Mammary epithelial cell (primary cell): ENCODE results near the gene CROT.

Source experiments
- EZH2 ChIP-seq: IDR thresholded peaks from 2 replicates; pipeline ENCODE4 v1.6.1; 2012; ENCODE audit warnings: low read length, inconsistent platforms, borderline replicate concordance
- TF ChIP-seq, protein P1 (sequence below), 2 donors: IDR thresholded peaks in 1 of 2; conservative IDR thresholded peaks in 1 of 2; 2 replicates each; pipeline ENCODE4 v1.5.1; 2011 to 2012; ENCODE audit warnings: inconsistent platforms in 2 of 2, low read length in 2 of 2, mild to moderate bottlenecking in 2 of 2, control low read depth in 1 of 2, low read depth in 1 of 2; ENCODE audit not compliant: insufficient read depth in 1 of 2; ENCODE audit errors: extremely low read depth in 1 of 2

DNA sequence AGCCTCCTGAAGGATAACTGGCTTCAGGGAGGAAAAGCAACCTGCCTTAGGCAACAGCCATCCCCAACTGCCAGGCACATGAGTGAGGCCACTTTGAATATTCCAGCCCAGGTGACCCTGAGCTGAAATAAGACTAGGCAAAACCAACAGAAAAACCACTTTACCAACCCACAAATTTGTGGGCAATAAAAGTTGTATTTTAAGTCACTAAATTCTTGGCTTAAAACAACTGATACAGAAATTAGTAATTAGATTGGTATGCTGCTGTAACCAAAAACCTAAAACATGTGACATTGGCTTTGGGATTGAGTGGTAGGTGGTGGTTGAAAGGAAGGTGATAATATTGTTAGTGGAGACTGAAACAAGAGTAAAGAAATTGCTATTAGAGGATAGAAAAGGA is 90.1 kb downstream of the CROT start:
- TF ChIP-seq, protein P1, sequence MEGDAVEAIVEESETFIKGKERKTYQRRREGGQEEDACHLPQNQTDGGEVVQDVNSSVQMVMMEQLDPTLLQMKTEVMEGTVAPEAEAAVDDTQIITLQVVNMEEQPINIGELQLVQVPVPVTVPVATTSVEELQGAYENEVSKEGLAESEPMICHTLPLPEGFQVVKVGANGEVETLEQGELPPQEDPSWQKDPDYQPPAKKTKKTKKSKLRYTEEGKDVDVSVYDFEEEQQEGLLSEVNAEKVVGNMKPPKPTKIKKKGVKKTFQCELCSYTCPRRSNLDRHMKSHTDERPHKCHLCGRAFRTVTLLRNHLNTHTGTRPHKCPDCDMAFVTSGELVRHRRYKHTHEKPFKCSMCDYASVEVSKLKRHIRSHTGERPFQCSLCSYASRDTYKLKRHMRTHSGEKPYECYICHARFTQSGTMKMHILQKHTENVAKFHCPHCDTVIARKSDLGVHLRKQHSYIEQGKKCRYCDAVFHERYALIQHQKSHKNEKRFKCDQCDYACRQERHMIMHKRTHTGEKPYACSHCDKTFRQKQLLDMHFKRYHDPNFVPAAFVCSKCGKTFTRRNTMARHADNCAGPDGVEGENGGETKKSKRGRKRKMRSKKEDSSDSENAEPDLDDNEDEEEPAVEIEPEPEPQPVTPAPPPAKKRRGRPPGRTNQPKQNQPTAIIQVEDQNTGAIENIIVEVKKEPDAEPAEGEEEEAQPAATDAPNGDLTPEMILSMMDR (conservative IDR thresholded peaks at IDR 0.05 in 1 of 2, IDR thresholded peaks at IDR 0.05 in 1 of 2; ENCODE audit: extremely low read depth in 1 of 2, insufficient read depth in 1 of 2, low read depth in 1 of 2, low read length in 2 of 2), result no peak
- TF ChIP-seq EZH2, result no peak
